GM19395 (cell line): ENCODE results near the gene TRPM2.
"Not testable (repeated sequence)": the region's sequence is repeated elsewhere in the genome, so short reads cannot be mapped to it uniquely, and the experiment has no call there.

Experiments
- ATAC-seq: cut with Tn5 transposase; IDR thresholded peaks from one replicate; pipeline ENCODE4 v1.9.1; 2021; ENCODE audit warnings: mild to moderate bottlenecking, moderate library complexity; ENCODE audit not compliant: unreplicated experiment

Gene TRPM2

GRCh38 chr21:44477131-44477530 is 123.7 kb downstream of the TRPM2 start:
- ATAC-seq = no peak

DNA sequence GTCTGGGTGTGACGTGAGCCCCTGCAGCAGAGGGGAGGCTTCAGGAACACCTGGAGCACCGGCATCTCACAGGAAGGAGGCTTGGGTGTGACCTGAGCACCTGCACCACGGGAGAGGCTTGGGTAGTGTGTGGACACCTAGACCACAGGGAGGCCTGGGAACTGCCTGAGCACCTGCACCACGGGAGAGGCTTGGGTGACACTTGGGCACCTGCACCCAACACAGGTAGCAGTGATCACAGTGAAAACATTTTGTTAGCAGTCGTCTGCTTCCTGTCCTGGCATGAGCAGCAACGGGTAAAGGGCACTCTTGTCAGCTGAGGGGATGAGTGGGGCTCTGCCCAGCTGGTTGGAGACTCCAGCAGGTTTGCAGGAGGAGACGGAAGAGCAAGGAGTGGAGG is 124.3 kb downstream of the TRPM2 start:
- ATAC-seq = no peak

GRCh38 chr21:44478124-44478800 is 124.8 kb downstream of the TRPM2 start:
- ATAC-seq = no peak

GRCh38 chr21:44478801-44479167 is 125.4 kb downstream of the TRPM2 start:
- ATAC-seq = no peak

DNA sequence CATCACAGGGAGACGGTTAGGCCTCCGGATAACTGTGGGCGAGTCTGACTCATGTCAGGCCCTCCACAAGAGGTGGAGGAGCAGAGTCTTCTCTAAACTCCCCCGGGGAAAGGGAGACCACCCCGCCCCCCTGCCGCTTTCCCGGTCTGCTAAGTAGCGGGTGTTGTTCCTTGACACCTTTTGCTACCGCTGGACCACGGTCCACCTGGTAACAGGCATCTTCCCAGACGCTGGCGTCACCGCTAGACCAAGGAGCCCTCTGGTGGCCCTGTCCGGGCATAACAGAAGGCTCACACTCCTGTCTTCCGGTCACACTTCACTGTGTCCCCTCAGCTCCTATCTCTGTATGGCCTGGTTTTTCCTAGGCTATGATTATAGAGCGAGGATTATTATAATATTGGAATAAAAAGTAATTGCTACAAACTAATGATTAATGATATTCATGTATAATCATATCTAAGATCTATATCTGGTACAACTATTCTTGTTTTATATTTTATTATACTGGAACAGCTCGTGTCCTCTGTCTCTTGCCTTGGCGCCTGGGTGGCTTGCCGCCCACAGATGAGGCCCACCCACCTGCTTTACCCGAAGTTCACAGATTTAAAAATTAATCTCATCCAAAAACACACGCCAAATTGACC is 126.3 kb downstream of the TRPM2 start:
- not testable (repeated sequence) for ATAC-seq

DNA sequence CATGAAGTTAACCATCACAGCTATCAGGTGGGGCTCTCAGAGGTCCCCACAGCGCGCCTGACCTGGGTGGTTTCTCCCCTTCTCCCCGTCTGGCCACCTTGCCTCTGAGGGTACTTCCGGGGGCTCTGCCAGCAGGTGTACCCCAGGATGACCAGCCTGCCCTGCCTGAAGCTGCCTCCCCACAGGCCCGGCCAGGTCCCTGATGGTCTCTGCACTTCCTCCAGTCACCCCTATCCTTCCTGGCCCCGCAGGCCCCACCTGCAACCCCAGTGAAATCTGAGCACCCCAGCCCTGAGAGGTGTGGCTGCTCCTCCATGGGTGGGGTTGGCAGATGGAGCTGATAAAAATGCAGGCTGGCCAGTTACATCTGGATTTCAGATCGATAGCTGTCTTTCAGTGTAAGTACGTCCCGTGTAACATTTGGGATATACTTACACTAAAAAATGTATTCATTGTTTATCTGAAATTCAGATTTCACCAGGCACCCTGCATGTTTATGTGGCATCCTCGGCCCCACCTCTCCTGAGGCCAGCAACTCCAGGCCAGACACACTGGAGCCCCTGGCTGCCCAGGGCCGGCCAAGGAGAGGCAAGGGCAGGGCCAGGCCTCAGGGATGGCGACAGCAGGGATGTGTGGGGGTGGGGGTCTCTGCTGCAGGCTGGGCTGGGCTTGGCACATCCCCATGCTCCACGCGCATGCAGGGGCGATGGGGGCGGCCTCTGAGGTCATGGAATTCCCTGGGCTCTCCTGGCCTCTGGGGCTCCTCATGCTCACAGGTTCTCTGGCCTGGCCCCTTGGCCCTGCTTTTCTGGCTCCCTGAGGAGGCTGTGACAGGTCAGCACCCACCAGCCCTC is 127.0 kb downstream of the TRPM2 start:
- no peak for ATAC-seq

- no peak for ATAC-seq
Measured at GRCh38 chr21:44482581-44483287, 129.3 kb downstream of the TRPM2 start.

DNA sequence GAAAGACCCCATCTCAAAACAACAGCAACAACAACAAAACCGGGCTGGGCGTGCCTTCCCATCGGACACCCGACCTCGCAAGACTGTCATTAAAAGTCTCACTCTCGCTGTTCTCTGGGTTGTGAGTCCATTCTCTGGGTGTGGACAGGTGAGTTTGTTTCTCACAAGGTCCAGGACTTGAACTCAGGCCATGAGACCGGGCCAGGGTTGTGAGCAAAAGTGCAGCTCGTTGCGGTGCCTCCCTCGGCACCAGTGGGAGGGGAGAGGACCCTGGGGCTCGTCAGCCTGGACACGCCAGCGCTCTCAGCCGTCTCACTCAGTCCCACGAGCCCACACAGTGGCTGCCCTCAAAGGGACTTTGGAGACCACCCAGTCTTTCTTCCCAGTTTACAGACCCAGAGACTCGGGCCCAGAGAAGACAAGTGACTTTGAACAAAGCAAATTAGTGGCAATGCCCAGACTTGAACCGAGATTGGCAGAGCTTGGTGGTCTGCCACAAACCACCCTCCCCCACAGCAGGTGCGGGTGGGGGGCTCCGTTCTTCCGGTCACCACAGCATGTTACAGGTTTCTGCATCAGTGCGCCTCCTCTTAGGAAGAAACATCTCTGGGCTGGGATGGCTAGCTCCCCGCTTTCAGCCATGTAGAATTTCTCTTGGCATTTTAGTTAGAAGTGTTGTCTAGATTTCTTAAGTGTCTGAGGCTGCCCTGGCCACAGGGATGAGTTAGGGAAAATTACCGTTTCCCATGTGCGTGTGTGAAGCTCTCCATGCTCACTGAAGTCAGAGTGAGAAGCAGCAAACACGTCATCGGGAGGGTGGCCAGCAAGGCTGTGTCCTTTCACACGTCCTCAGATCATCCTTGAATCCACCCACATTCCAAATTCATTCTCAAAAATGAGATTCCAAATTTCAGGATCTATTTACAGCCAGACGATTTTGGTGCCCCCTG is 130.1 kb downstream of the TRPM2 start:
- no peak for ATAC-seq

DNA sequence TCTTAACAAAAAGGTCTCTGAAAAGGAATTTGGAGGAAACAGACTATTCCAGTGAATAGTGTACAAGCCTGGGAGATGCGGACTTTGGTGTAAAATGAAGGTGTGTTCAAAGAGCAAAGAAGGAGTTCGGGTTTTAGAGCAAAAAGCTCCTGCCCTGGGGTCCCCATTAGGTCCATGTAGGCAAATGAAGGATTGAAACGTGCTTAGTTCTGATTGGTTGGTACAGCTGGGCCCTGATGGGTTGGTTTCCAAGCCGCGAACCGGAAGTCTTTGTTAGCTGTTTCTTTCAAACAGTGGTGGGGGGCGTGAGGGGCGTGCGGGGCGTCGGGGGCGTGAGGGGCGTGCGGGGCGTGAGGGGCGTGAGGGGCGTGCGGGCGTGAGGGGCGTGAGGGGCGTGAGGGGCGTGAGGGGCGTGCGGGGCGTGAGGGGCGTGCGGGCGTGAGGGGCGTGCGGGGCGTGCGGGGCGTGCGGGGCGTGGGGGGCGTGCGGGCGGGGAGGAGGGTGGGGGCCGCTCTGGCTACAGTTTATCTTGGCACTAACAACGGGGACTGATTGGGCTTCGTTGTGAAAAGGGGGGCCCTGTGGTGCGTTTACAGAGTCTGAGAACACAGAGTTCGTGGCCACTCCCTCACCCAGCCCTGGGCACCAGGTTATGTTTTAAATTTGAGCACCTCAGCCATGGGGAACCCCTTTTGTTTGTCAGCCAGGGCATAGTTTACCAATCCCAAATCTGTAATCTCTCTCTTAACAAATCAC is 131.3 kb downstream of the TRPM2 start:
- no peak for ATAC-seq

GRCh38 chr21:44485254-44485793 is 131.9 kb downstream of the TRPM2 start:
- no peak for ATAC-seq

- no peak for ATAC-seq
Measured at GRCh38 chr21:44485796-44486195, 132.4 kb downstream of the TRPM2 start.

DNA sequence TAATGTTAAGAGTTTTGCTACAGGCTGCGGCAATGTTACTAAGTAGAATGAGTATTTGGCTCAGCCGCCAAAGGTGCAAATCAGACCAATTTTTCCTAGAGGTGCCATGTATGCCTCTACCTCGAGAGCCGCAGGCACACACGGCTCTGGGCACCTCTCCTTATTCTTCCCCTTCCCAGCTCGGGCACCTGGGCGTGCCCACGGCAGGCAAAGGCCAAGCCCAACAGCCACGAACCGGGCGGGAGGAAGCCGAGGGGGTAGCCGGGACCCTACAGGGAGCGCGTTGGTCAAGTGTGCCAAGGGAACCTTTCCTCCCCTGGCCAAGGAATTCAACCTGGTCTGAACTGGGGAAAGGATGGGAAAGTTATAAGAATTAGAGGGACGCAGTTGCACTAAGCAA is 132.9 kb downstream of the TRPM2 start:
- ATAC-seq = no peak

DNA sequence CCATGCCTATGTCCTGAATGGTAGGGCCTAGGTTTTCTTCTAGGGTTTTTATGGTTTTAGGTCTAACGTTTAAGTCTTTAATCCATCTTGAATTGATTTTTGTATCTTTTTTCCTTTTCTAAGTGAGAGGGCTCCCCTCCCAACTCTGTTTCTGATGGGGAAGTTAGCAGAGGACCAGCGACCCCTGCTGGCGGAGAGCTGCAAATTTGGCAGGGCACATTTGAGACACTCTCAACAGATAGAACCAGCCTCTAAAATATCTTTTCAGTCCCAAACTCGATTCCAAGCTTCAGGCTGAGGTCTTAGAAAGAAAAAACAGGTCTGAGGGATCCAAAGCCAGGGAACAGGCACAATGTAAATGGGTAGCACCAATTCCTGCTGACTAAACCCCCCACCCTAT is 134.4 kb downstream of the TRPM2 start:
- ATAC-seq = no peak

DNA sequence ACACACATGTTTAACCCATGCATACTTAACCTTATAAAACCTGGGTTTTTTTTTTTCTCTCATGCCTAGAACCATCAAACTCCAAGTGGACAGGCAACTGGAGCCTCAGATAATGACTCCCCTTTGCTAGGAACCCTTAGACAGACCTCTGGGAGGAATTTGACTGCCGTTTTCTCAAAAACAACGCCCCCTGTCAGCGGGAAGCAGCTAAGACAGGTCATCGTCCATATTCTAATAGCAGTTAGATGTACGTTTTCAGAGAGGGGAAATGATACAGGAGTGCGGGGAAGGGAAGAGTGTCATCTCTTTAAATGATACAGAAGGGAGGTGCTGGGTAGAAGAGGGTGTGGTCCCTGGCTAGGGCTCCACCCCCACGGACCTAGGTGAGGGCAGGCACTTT is 136.5 kb downstream of the TRPM2 start:
- no peak for ATAC-seq

DNA sequence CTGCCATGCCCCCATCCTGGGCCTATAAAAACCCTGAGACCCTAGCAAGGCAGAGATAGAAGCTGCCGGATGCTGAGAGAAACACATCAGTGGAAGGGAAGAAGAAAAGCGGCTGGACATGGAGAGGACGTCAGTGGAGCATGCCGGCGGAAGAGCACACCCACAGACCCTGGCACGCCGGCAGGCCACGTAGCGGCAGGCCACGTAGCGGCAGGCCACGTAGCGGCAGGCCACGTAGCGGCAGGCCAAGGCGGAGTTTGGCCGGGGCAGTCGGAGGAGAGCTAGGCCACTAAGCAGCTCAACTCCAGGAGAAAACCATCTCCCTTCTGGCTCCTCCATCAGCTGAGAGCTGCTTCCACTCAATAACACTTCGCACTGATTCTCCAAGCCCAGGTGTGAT is 137.0 kb downstream of the TRPM2 start:
- ATAC-seq = no peak

DNA sequence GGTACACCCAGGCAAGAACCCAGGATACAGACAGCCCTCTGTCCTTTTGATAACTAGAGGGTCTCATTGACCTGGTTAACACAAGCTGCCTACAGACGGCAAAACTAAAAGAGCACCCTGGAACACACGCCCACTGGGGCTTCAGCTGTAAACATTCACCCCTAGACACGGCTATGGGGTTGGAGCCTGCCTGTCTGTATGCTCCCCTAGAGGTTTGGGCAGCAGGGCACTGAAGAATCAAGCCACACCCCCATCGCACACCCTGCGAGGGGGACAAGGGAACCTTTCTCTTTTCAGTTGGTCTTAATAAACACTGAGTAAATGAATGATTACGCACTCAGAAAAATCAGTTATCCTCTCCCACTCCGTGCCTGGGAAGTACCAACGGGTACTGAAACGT is 137.4 kb downstream of the TRPM2 start:
- ATAC-seq = no peak
